Measurements from ENCODE around the gene NIPAL1. TPM values are rescaled to one million over a fixed set of nuclear protein-coding genes. Genes with fewer than 3 reads are reported as not detected.

The NIPAL1 gene
- total and polyA plus RNA-seq, 2 donors (not counting 3 experiments of a cell fraction or from before 2014, with no cell fraction given), result 0.36 to 1.7 TPM

- FAIRE-seq (no peak), DNase-seq (ENCODE audit: low read depth, low spot score) (no peak)
- no peaks in the 10 kb centered on the region for H3K27me3 ChIP-seq (ENCODE audit: control insufficient read depth in 2 of 2, insufficient read depth in 2 of 2, low read length in 2 of 2)
- no peaks in the 10 kb centered on the region for H3K9me3 ChIP-seq (replicated peaks; ENCODE audit: control insufficient read depth, insufficient read depth, low read length)
- H3K4me1 ChIP-seq (ENCODE audit: control insufficient read depth, extremely low read depth, insufficient read depth, low read length), result no peaks in the 10 kb centered on the region
- no TSS peak for BruUV-seq (replicated peaks)
- no peak overlapping the region for H3K4me3 ChIP-seq (replicated peaks in 1 of 3; ENCODE audit: insufficient read depth in 1 of 3, low read depth in 1 of 3, low read length in 3 of 3)
- dilution Hi-C loops (cut with MboI; ENCODE audit: extremely low pct_ligation_motif_present, low sequenced_read_pairs), result no loop called here
- POLR2A ChIA-PET, result no interaction called here
- CTCF ChIA-PET, result interaction anchor here (1.2 to 1.5 kb wide), 2 partner anchors 16 to 32 kb away, joined by 3 read pairs; no protein-coding TSS in a partner anchor
- TF ChIP-seq MYC (IDR thresholded peaks at IDR 0.05; ENCODE audit: low read depth, low read length), result no peak
- no peak for TF ChIP-seq POLR2AphosphoS5 (IDR thresholded peaks at IDR 0.05; ENCODE audit: insufficient read depth, low read depth, low read length)
- TF ChIP-seq MAX (IDR thresholded peaks at IDR 0.05; ENCODE audit: insufficient read depth, insufficient read length), result no peak
- no peak for TF ChIP-seq JUN (IDR thresholded peaks at IDR 0.05; ENCODE audit: borderline replicate concordance, insufficient read depth, insufficient read length, low read depth)
- TF ChIP-seq EZH2 (IDR thresholded peaks at IDR 0.05; ENCODE audit: borderline replicate concordance, low read depth, low read length, severe bottlenecking), result no peak
- TF ChIP-seq FOS (IDR thresholded peaks at IDR 0.05; ENCODE audit: borderline replicate concordance, insufficient read depth, low read length), result no peak
- TF ChIP-seq POLR2A (IDR thresholded peaks at IDR 0.05; ENCODE audit: low read depth, low read length), result no peak
- TF ChIP-seq GATA2 (IDR thresholded peaks at IDR 0.05; ENCODE audit: insufficient read depth, insufficient read length, low read depth, low read length), result no peak
- TF ChIP-seq CTCF (IDR thresholded peaks at IDR 0.05; ENCODE audit: extremely low read depth in 1 of 2, insufficient read depth in 1 of 2, low read depth in 1 of 2, low read length in 2 of 2), result no peak
- intact Hi-C loops (cut with micrococcal nuclease), result no loop called here
- H4K20me1 ChIP-seq (replicated peaks; ENCODE audit: control insufficient read depth, extremely low read depth, insufficient read depth, low read length), result no peaks in the 10 kb centered on the region
- no peak overlapping the region for H2AFZ ChIP-seq (ENCODE audit: low read depth, low read length)
- H3K9me1 ChIP-seq (replicated peaks; ENCODE audit: control insufficient read depth, extremely low read depth, insufficient read depth, low read length), result no peaks in the 10 kb centered on the region
- no peaks in the 10 kb centered on the region for H3K36me3 ChIP-seq (ENCODE audit: control insufficient read depth in 2 of 2, extremely low read depth in 1 of 2, insufficient read depth in 2 of 2, low read length in 2 of 2)
- H3K27ac ChIP-seq (ENCODE audit: insufficient read depth, low read depth, low read length), result no peak overlapping the region
- H3K4me2 ChIP-seq (ENCODE audit: insufficient read depth, low read length), result no peak overlapping the region
- H3K79me2 ChIP-seq (ENCODE audit: control insufficient read depth, insufficient read depth, low read length), result no peaks in the 10 kb centered on the region
- no peak overlapping the region for H3K9ac ChIP-seq (replicated peaks; ENCODE audit: extremely low read depth, insufficient read depth, low read length)
Observed at GRCh38 chr4:48065587-48066052, 49.0 kb downstream of the NIPAL1 start.
